Neural cell (in vitro differentiated cells): Measurements from ENCODE around the gene TMPRSS4. TPM values are rescaled to one million over a fixed set of nuclear protein-coding genes. Genes with fewer than 3 reads are reported as not detected.

Experiments
- H2AFZ ChIP-seq: fragments of 200-600, 300-800 bp; sonication (generic), shearing (Covaris generic); 2 replicates; pipeline ENCODE4 v1.6.0; 2014; ENCODE audit warnings: low read depth, mild to moderate bottlenecking, antibody characterized with exemption, low read length, moderate library complexity
- H3F3A ChIP-seq: fragments of 200-600 bp; shearing (Covaris generic); 2 replicates; pipeline ENCODE4 v1.6.1; 2016; ENCODE audit warnings: mild to moderate bottlenecking, moderate library complexity, mixed read lengths, antibody characterized with exemption, low read length; ENCODE audit not compliant: insufficient read depth, poor library complexity, severe bottlenecking
- H3K27ac ChIP-seq: fragments of 200-600, 300-800 bp; sonication (generic), shearing (Covaris generic); 2 replicates; pipeline ENCODE4 v1.5.1; 2014; ENCODE audit warnings: mild to moderate bottlenecking, low read length, moderate library complexity
- H3K27me3 ChIP-seq: fragments of 300-800, 200-600 bp; sonication (generic), shearing (Covaris generic); 2 replicates; pipeline ENCODE4 v1.6.0; 2014; ENCODE audit warnings: mild to moderate bottlenecking, low read depth, low read length, moderate library complexity; ENCODE audit not compliant: insufficient read depth
- H3K36me3 ChIP-seq: fragments of 300-800, 200-600 bp; sonication (generic), shearing (Covaris generic); 2 replicates; pipeline ENCODE4 v1.5.1; 2014; ENCODE audit warnings: mild to moderate bottlenecking, antibody characterized with exemption, low read length, moderate library complexity; ENCODE audit not compliant: insufficient read depth
- H3K4me2 ChIP-seq: fragments of 300-800, 200-600 bp; sonication (generic), shearing (Covaris generic); 2 replicates; pipeline ENCODE4 v1.6.0; 2014; ENCODE audit warnings: mild to moderate bottlenecking, low read length
- H3K4me3 ChIP-seq: fragments of 300-800, 200-600 bp; sonication (generic), shearing (Covaris generic); 2 replicates; pipeline ENCODE4 v1.5.1; 2014; ENCODE audit warnings: mild to moderate bottlenecking, low read length, moderate library complexity
- H3K79me2 ChIP-seq: fragments of 200-600 bp; shearing (Covaris generic); replicated peaks from 2 replicates; pipeline ENCODE4 v1.6.0; 2014; ENCODE audit warnings: mild to moderate bottlenecking, low read length, moderate library complexity; ENCODE audit not compliant: insufficient read depth
- H3K9ac ChIP-seq: fragments of 300-800, 200-600 bp; sonication (generic), shearing (Covaris generic); 2 replicates; pipeline ENCODE4 v1.6.1; 2016; ENCODE audit warnings: mild to moderate bottlenecking, low read length, mixed read lengths
- H3K9me2 ChIP-seq: fragments of 200-600 bp; shearing (Covaris generic); 2 replicates; pipeline ENCODE4 v1.6.1; 2016; ENCODE audit warnings: mild to moderate bottlenecking, low read length, mixed read lengths; ENCODE audit not compliant: insufficient read depth
- H3K9me3 ChIP-seq: fragments of 200-600, 300-800 bp; sonication (generic), shearing (Covaris generic); 2 replicates; pipeline ENCODE4 v1.6.1; 2016; ENCODE audit warnings: mild to moderate bottlenecking, mixed run types, low read length, moderate library complexity, mixed read lengths
- H4K20me1 ChIP-seq: fragments of 200-600 bp; shearing (Covaris generic); 2 replicates; pipeline ENCODE4 v1.6.1; 2016; ENCODE audit warnings: mild to moderate bottlenecking, mixed run types; ENCODE audit not compliant: insufficient read depth
- CTCF ChIP-seq: fragments of 450-650 bp; IDR thresholded peaks from 2 replicates; pipeline ENCODE4 v1.5.1; 2014; ENCODE audit warnings: antibody characterized with exemption, mild to moderate bottlenecking, moderate library complexity; ENCODE audit not compliant: poor library complexity, severe bottlenecking
- EP300 ChIP-seq: fragments of 450-650 bp; conservative IDR thresholded peaks from 2 replicates; pipeline ENCODE4 v1.6.1; 2014; ENCODE audit warnings: antibody characterized with exemption, mild to moderate bottlenecking, moderate library complexity; ENCODE audit not compliant: poor library complexity, severe bottlenecking
- EZH2 ChIP-seq: fragments of 200-600, 300-800 bp; shearing (Covaris generic), sonication (generic); IDR thresholded peaks from 2 replicates; pipeline ENCODE4 v1.6.1; 2014; ENCODE audit warnings: antibody characterized with exemption, low read length, borderline replicate concordance, mild to moderate bottlenecking; ENCODE audit not compliant: insufficient read depth, poor library complexity, severe bottlenecking
- MXI1 ChIP-seq: fragments of 450-650 bp; conservative IDR thresholded peaks from 2 replicates; pipeline ENCODE4 v1.6.1; 2014; ENCODE audit warnings: antibody characterized with exemption, mild to moderate bottlenecking; ENCODE audit not compliant: poor library complexity, severe bottlenecking
- POLR2AphosphoS5 ChIP-seq: IDR thresholded peaks from 2 replicates; pipeline ENCODE4 v1.6.1; 2012
- RAD21 ChIP-seq: fragments of 450-650 bp; conservative IDR thresholded peaks from 2 replicates; pipeline ENCODE4 v1.6.1; 2014; ENCODE audit warnings: antibody characterized with exemption, mild to moderate bottlenecking, moderate library complexity
- REST ChIP-seq: IDR thresholded peaks from 2 replicates; pipeline ENCODE4 v1.6.1; 2012; ENCODE audit warnings: borderline replicate concordance
- SMC3 ChIP-seq: fragments of 450-650 bp; conservative IDR thresholded peaks from 2 replicates; pipeline ENCODE4 v1.6.1; 2014; ENCODE audit warnings: antibody characterized with exemption, mild to moderate bottlenecking, moderate library complexity; ENCODE audit not compliant: poor library complexity
- TAF1 ChIP-seq: IDR thresholded peaks from 2 replicates; pipeline ENCODE4 v1.6.1; 2012; ENCODE audit warnings: low read depth
- polyA plus RNA-seq: library from polyadenylated mRNA; depleted of rRNA; stranded (reverse); fragments of >200 nt; gene quantifications from 2 replicates; pipeline ENCODE4 v1.2.3, GENCODE V29; 2014

TMPRSS4 gene
- polyA plus RNA-seq, 1 donor from 2014 or later, result not detected

- Histone ChIP-seq H3K79me2 (no peaks in the 10 kb centered on the region), H3K9me3 (no peaks in the 10 kb centered on the region), H3F3A (no peaks in the 10 kb centered on the region), H3K9ac (no peak overlapping the region), H4K20me1 (no peaks in the 10 kb centered on the region), H3K36me3 (no peaks in the 10 kb centered on the region), H3K9me2 (no peaks in the 10 kb centered on the region), H3K27me3 (no peaks in the 10 kb centered on the region), H3K4me3 (no peak overlapping the region), H3K4me2 (no peak overlapping the region), H2AFZ (no peak overlapping the region), H3K27ac (no peak overlapping the region)
- TF ChIP-seq EZH2 (no peak), REST (no peak), EP300 (no peak), MXI1 (no peak), TAF1 (no peak), SMC3 (no peak), POLR2AphosphoS5 (no peak), CTCF (no peak), RAD21 (no peak)
These were observed 41.1 kb downstream of the TMPRSS4 start for GRCh38 chr11:118117790-118118601.

GRCh38 chr11:118120793-118121192 lies 43.9 kb downstream of the TMPRSS4 start:
- Histone ChIP-seq H3K27ac (no peak overlapping the region), H4K20me1 (no peaks in the 10 kb centered on the region), H3F3A (no peaks in the 10 kb centered on the region), H3K9ac (no peak overlapping the region), H3K36me3 (no peaks in the 10 kb centered on the region), H3K4me2 (no peak overlapping the region), H3K27me3 (no peaks in the 10 kb centered on the region), H3K9me3 (no peaks in the 10 kb centered on the region), H3K4me3 (no peak overlapping the region), H3K9me2 (no peaks in the 10 kb centered on the region), H2AFZ (no peak overlapping the region), H3K79me2 (no peaks in the 10 kb centered on the region)
- TF ChIP-seq CTCF, result no peak
- TF ChIP-seq EZH2, result no peak
- TF ChIP-seq REST, result no peak
- no peak for TF ChIP-seq EP300
- no peak for TF ChIP-seq SMC3
- no peak for TF ChIP-seq MXI1
- no peak for TF ChIP-seq POLR2AphosphoS5
- TF ChIP-seq RAD21, result no peak
- no peak for TF ChIP-seq TAF1
